Cardiac fibroblast (primary cell): Measurements from ENCODE around the gene HPSE2.

Experiments used
- DNase-seq, 2 donors: peaks; one replicate each; pipeline versions ENCODE4 v3.0.0 to v3.0.0-alpha.2; 2010; ENCODE audit warnings: low read depth in 2 of 2
- H3K4me3 ChIP-seq, 2 donors: replicated peaks in 1 of 2; 1 replicate in 1 of 2; 2 replicates in 1 of 2; pipeline ENCODE4 v1.5.1; 2011; ENCODE audit warnings: low read depth in 2 of 2, low read length in 2 of 2, mild to moderate bottlenecking in 2 of 2, moderate library complexity in 1 of 2
- CTCF ChIP-seq: IDR thresholded peaks from one replicate; pipeline ENCODE4 v1.5.1; 2011; ENCODE audit warnings: low read depth, mild to moderate bottlenecking, low read length, inconsistent platforms

Gene HPSE2

GRCh38 chr10:99224766-99225165 lies 10.9 kb downstream of the HPSE2 start:
- DNase-seq: no peak
- no peak overlapping the region for H3K4me3 ChIP-seq
- no peak for TF ChIP-seq CTCF

GRCh38 chr10:99207340-99207739 lies 28.3 kb downstream of the HPSE2 start:
- no peak for DNase-seq
- TF ChIP-seq CTCF: no peak
- H3K4me3 ChIP-seq: no peak overlapping the region

GRCh38 chr10:99203310-99203709 lies 32.3 kb downstream of the HPSE2 start:
- no peak for TF ChIP-seq CTCF
- no peak for DNase-seq
- H3K4me3 ChIP-seq: no peak overlapping the region

- no peak overlapping the region for H3K4me3 ChIP-seq
- TF ChIP-seq CTCF: no peak
- no peak for DNase-seq
Measured at GRCh38 chr10:99172950-99173349, 62.7 kb downstream of the HPSE2 start.

- H3K4me3 ChIP-seq: no peak overlapping the region
- DNase-seq: peak; percentile 30 to 33
- peak; percentile 25 for TF ChIP-seq CTCF
Measured at GRCh38 chr10:99172128-99172738, 63.4 kb downstream of the HPSE2 start.

- no peak overlapping the region for H3K4me3 ChIP-seq
- no peak for DNase-seq
- no peak for TF ChIP-seq CTCF
Measured at GRCh38 chr10:99170116-99170675, 65.5 kb downstream of the HPSE2 start.

- DNase-seq: no peak
- TF ChIP-seq CTCF: no peak
- H3K4me3 ChIP-seq: no peak overlapping the region
Measured at GRCh38 chr10:99161165-99161564, 74.5 kb downstream of the HPSE2 start.
